Measurements from ENCODE around the gene CACNA1I. TPM values are rescaled to one million over a fixed set of nuclear protein-coding genes. Genes with fewer than 3 reads are reported as not detected.

CACNA1I gene
- total RNA-seq, 1 donor from 2014 or later, result 0.60 TPM

DNA sequence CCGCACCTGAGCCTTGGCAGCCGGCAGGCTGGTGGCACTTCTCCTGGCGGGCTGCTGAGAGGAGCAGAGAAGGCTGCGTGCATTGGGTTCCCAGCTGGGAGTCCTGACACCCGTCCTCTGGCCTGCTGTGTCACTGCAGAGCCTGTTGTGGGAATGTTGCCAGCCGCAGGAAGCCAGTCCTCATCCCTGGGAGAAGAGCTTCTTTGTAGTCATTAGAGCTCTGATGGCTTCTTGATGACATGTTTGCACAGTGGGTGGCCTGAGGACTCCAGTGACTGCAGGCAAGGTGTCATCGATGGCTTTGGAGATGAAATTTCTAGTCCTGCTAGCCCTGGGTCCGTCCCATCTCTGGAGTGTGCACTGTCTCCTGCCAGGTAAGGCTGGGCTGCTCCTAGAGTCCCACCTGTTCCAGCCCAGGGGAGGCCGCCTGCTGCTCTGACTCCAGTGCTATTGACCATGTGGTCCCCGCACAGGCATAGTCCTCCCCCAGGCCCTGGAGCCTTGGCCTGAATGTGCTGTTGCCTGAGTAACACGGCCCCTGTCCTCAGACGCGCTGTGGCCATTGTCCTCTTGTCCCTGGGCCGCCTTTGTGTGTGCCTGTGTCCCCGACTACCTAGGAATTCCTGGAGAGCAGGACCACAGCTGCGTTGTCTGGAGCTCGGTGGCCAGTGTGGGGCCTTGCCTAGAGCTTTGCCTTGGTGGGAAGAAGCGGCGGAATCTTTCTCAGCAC lies 129.2 kb downstream of the CACNA1I start:
- TF ChIP-seq, protein P1, sequence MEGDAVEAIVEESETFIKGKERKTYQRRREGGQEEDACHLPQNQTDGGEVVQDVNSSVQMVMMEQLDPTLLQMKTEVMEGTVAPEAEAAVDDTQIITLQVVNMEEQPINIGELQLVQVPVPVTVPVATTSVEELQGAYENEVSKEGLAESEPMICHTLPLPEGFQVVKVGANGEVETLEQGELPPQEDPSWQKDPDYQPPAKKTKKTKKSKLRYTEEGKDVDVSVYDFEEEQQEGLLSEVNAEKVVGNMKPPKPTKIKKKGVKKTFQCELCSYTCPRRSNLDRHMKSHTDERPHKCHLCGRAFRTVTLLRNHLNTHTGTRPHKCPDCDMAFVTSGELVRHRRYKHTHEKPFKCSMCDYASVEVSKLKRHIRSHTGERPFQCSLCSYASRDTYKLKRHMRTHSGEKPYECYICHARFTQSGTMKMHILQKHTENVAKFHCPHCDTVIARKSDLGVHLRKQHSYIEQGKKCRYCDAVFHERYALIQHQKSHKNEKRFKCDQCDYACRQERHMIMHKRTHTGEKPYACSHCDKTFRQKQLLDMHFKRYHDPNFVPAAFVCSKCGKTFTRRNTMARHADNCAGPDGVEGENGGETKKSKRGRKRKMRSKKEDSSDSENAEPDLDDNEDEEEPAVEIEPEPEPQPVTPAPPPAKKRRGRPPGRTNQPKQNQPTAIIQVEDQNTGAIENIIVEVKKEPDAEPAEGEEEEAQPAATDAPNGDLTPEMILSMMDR (conservative IDR thresholded peaks at IDR 0.05), result no peak
- H3K36me3 Mint-ChIP-seq, result no peaks in the 10 kb centered on the region
- DNase-seq (ENCODE audit: extremely low spot score, unreplicated experiment), result no peak
- no peaks in the 10 kb centered on the region for H3K9me3 Mint-ChIP-seq
- peaks cover 17% of the 10 kb centered on the region for H3K4me1 Mint-ChIP-seq (ENCODE audit: unreplicated experiment)
- H3K4me3 Mint-ChIP-seq, result no peak overlapping the region
- peaks cover 14% of the 10 kb centered on the region for H3K27me3 Mint-ChIP-seq
- H3K27ac Mint-ChIP-seq, result no peak overlapping the region

DNA sequence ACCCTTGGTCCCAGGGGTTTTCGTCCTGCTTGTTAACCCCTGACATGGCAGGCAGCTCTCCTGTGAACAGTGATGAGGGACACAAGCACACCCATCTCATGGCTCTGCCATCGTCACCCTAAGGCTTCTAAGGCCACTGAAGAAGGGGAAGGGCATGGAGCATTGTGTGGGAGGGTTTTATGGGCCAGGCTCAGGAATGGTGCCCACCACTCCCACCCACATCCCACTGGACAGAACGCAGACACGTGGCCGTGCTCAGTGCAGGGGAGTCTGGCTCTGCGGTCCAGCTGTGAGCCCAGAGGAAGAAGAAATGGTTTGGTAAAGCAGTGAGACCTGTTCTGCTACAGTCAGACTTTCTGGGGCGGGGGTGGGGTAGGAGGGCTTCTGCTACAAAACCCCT lies 130.0 kb downstream of the CACNA1I start:
- Mint-ChIP-seq H3K36me3 (no peaks in the 10 kb centered on the region), H3K4me1 (ENCODE audit: unreplicated experiment) (peaks cover 17% of the 10 kb centered on the region), H3K4me3 (no peak overlapping the region), H3K9me3 (no peaks in the 10 kb centered on the region), H3K27ac (no peak overlapping the region), H3K27me3 (peaks cover 14% of the 10 kb centered on the region)
- no peak for DNase-seq (ENCODE audit: extremely low spot score, unreplicated experiment)
- TF ChIP-seq, protein P1 (conservative IDR thresholded peaks at IDR 0.05), result no peak

DNA sequence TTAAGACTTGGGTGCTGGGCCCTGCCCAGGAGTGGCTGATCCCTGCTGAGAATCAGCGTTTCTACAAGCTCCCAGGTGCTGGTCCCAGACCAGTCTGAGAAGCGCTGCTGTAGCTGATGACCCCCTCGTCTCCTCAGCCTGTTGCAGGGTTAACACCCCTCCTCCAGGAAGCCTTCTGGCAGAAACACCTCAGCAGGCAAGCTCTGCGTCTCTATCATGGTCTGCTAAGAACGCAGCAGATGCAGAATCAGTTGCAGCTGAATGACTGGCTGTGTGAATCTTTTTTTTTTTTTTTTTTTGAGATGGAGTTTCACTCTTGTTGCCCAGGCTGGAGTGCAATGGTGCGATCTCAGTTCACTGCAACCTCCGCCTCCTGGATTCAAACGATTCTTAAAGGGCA lies 132.5 kb downstream of the CACNA1I start:
- Mint-ChIP-seq H3K9me3 (no peaks in the 10 kb centered on the region), H3K4me3 (no peak overlapping the region), H3K27ac (no peak overlapping the region), H3K4me1 (ENCODE audit: unreplicated experiment) (peaks cover 23% of the 10 kb centered on the region), H3K27me3 (peaks cover 11% of the 10 kb centered on the region), H3K36me3 (no peaks in the 10 kb centered on the region)
- no peak for DNase-seq (ENCODE audit: extremely low spot score, unreplicated experiment)
- TF ChIP-seq, protein P1 (conservative IDR thresholded peaks at IDR 0.05), result no peak

DNA sequence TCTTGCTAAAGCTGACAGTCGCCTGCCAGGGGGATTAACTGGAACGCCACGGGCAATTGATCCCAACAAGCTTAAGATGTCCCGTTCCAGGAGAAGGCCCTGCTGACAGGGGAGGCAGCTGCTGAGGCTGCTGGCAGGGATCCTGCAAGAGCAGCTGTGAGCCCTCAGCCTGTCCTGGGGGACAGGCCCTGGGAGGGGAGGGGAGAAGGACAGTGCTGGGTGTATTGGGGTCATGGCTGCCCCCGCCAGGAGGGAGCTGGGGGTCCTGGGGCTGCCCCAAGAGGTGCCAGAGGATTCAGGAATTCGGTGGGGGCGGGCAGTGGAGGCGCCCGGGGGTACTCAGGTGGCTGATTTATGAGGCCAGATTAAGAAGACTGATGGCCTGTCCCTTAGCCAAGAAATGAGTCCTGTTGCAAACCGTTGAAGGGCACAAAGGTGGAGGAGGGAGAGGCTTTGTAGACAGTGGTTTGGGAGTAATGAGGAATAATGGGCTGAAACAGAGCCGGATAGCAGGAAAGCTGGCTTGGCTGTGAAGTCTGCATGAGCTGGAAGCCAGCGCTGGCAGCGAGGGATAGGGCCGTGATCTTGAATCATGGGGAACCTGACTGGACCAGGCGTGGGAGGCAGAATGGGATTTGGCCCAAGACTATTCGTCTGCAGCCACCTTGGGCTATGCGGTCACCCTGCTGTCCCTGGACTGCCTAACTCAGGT lies 133.5 kb downstream of the CACNA1I start:
- Mint-ChIP-seq H3K36me3 (no peaks in the 10 kb centered on the region), H3K9me3 (no peaks in the 10 kb centered on the region), H3K27me3 (peaks cover 19% of the 10 kb centered on the region), H3K4me1 (ENCODE audit: unreplicated experiment) (peaks cover 23% of the 10 kb centered on the region), H3K4me3 (no peak overlapping the region), H3K27ac (no peak overlapping the region)
- TF ChIP-seq, protein P1 (conservative IDR thresholded peaks at IDR 0.05), result no peak
- DNase-seq (ENCODE audit: extremely low spot score, unreplicated experiment), result no peak

DNA sequence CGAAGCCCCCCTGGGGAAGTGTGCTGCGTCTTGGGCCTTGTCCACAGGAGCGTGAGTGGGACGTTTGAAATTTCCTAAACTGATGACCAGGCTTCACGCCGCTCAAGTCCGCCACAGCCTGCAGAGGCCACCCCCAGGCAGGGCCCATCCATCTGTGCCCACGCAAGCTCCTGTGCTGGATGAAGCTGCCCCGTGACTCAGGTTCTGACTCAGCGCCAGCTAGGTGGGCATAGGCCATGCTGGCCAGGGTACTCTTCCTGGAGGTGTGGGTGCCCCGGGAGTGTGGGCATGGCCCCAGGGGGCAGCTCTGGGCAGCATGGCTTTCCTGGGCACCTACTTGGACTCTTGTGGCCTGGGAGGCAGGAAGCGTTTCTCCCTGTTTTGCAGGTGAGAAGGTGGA lies 134.8 kb downstream of the CACNA1I start:
- no peak for DNase-seq (ENCODE audit: extremely low spot score, unreplicated experiment)
- no peaks in the 10 kb centered on the region for H3K9me3 Mint-ChIP-seq
- H3K27ac Mint-ChIP-seq, result no peak overlapping the region

More for the DNA sequence above, 134.8 kb downstream of the CACNA1I start:
- Mint-ChIP-seq H3K36me3 (no peaks in the 10 kb centered on the region), H3K4me3 (no peak overlapping the region), H3K4me1 (ENCODE audit: unreplicated experiment) (peaks cover 23% of the 10 kb centered on the region), H3K27me3 (peaks cover 26% of the 10 kb centered on the region)
- TF ChIP-seq, protein P1 (conservative IDR thresholded peaks at IDR 0.05), result no peak
